WTC11 (cell line): ENCODE measurements around the gene SERTAD1. TPM values are rescaled to one million over a fixed set of nuclear protein-coding genes. Genes with fewer than 3 reads are reported as not detected.

Experiments used
- ATAC-seq: fragments of 200-7000 bp; cut with Tn5 transposase; 2 replicates; pipeline ENCODE4 v1.10.0; 2021; ENCODE audit warnings: mild to moderate bottlenecking, moderate library complexity
- CTCF ChIA-PET: fragments of 300-600 bp; sonication (Branson Sonifier 250); formaldehyde crosslinking; loops from one replicate; lab custom pipeline; 2021; ENCODE audit warnings: antibody characterized with exemption; lab: Charles Lee
- POLR2A ChIA-PET: fragments of 350-600 bp; sonication (Branson Sonifier 250); formaldehyde crosslinking; loops from one replicate; lab custom pipeline; 2021; ENCODE audit warnings: antibody characterized with exemption; lab: Charles Lee
- DNase-seq: peaks from one replicate; pipeline ENCODE4 v3.0.0; 2021; ENCODE audit warnings: low spot score
- H3K27ac Mint-ChIP-seq: 2 replicates; pipeline ENCODE4 v1.8.0; 2021; ENCODE audit warnings: mixed read lengths
- H3K27me3 Mint-ChIP-seq: 2 replicates; pipeline ENCODE4 v1.8.0; 2021; ENCODE audit warnings: low read depth, mild to moderate bottlenecking, moderate library complexity, mixed read lengths
- H3K36me3 Mint-ChIP-seq: 2 replicates; pipeline ENCODE4 v1.8.0; 2021; ENCODE audit warnings: mixed read lengths
- H3K4me1 Mint-ChIP-seq: 2 replicates; pipeline ENCODE4 v1.8.0; 2022; ENCODE audit warnings: mixed read lengths
- H3K4me3 Mint-ChIP-seq: 2 replicates; pipeline ENCODE4 v1.8.0; 2021; ENCODE audit warnings: mild to moderate bottlenecking, moderate library complexity, mixed read lengths
- H3K9me3 Mint-ChIP-seq: 2 replicates; pipeline ENCODE4 v1.8.0; 2021; ENCODE audit warnings: mixed read lengths
- AFF4 ChIP-seq: sonication (generic); formaldehyde crosslinking; IDR thresholded peaks from 2 replicates; pipeline ENCODE4 v1.8.1; 2023; ENCODE audit warnings: mild to moderate bottlenecking, missing genetic modification reagents, borderline replicate concordance
- AR ChIP-seq: fragments of 250-450 bp; sonication (Bioruptor Pico); IDR thresholded peaks from 2 replicates; pipeline ENCODE4 v1.9.0; 2021; ENCODE audit warnings: mild to moderate bottlenecking
- ATF3 ChIP-seq: sonication (generic); formaldehyde crosslinking; conservative IDR thresholded peaks from 2 replicates; pipeline ENCODE4 v1.8.1; 2022; ENCODE audit warnings: mild to moderate bottlenecking, missing genetic modification reagents
- CREB1 ChIP-seq: sonication (generic); formaldehyde crosslinking; IDR thresholded peaks from 2 replicates; pipeline ENCODE4 v1.8.0; 2023; ENCODE audit warnings: mild to moderate bottlenecking, missing genetic modification reagents
- E2F5 ChIP-seq: sonication (generic); formaldehyde crosslinking; IDR thresholded peaks from 2 replicates; pipeline ENCODE4 v1.8.1; 2022; ENCODE audit warnings: mild to moderate bottlenecking, moderate library complexity, missing genetic modification reagents
- FOXK1 ChIP-seq: sonication (generic); formaldehyde crosslinking; IDR thresholded peaks from 2 replicates; pipeline ENCODE4 v1.8.0; 2022; ENCODE audit warnings: mild to moderate bottlenecking, moderate library complexity, missing genetic modification reagents
- GTF2I ChIP-seq: fragments of 250-450 bp; sonication (Bioruptor Pico); conservative IDR thresholded peaks from 2 replicates; pipeline ENCODE4 v1.4.0; 2021; ENCODE audit warnings: mild to moderate bottlenecking
- MYBL2 ChIP-seq: sonication (generic); formaldehyde crosslinking; IDR thresholded peaks from 2 replicates; pipeline ENCODE4 v1.8.1; 2023; ENCODE audit warnings: mild to moderate bottlenecking, moderate library complexity, missing genetic modification reagents
- PRRX2 ChIP-seq: fragments of 250-450 bp; sonication (Bioruptor Pico); IDR thresholded peaks from 2 replicates; pipeline ENCODE4 v1.8.0; 2021; ENCODE audit warnings: mild to moderate bottlenecking
- RORB ChIP-seq: fragments of 250-450 bp; sonication (Bioruptor Pico); IDR thresholded peaks from 2 replicates; pipeline ENCODE4 v1.9.0; 2021; ENCODE audit warnings: mild to moderate bottlenecking
- TCF7 ChIP-seq: sonication (generic); formaldehyde crosslinking; IDR thresholded peaks from 2 replicates; pipeline ENCODE4 v1.8.0; 2022; ENCODE audit warnings: mild to moderate bottlenecking, low read depth, missing genetic modification reagents, moderate library complexity
- TEAD4 ChIP-seq: sonication (generic); formaldehyde crosslinking; IDR thresholded peaks from 2 replicates; pipeline ENCODE4 v1.8.0; 2022; ENCODE audit warnings: mild to moderate bottlenecking, missing genetic modification reagents
- ZNF121 ChIP-seq: sonication (generic); formaldehyde crosslinking; IDR thresholded peaks from 2 replicates; pipeline ENCODE4 v1.8.0; 2023; ENCODE audit warnings: missing genetic modification reagents
- ZNF219 ChIP-seq: sonication (generic); formaldehyde crosslinking; IDR thresholded peaks from 2 replicates; pipeline ENCODE4 v1.8.0; 2023; ENCODE audit warnings: missing genetic modification reagents, mild to moderate bottlenecking, borderline replicate concordance
- ZNF263 ChIP-seq: sonication (generic); formaldehyde crosslinking; IDR thresholded peaks from 2 replicates; pipeline ENCODE4 v1.8.1; 2022; ENCODE audit warnings: low read depth, mild to moderate bottlenecking, moderate library complexity, missing genetic modification reagents
- ZNF423 ChIP-seq: fragments of 250-450 bp; sonication (Bioruptor Pico); IDR thresholded peaks from 2 replicates; pipeline ENCODE4 v2.1.2; 2022; ENCODE audit warnings: mild to moderate bottlenecking, moderate library complexity
- ZNF532 ChIP-seq: fragments of 250-450 bp; sonication (Bioruptor Pico); IDR thresholded peaks from 2 replicates; pipeline ENCODE4 v1.9.0; 2021; ENCODE audit warnings: mild to moderate bottlenecking, borderline replicate concordance
- total RNA-seq: library from RNA; stranded (reverse); gene quantifications from 3 replicates; pipeline ENCODE4 v1.2.3, GENCODE V29; 2021

Gene SERTAD1
- total RNA-seq, 1 experiment from 2014 or later = 6.8 TPM

- H3K4me1 Mint-ChIP-seq = peaks cover 32% of the 10 kb centered on the region
- ATAC-seq = no peak
- no peaks in the 10 kb centered on the region; the same call in 1 of the 2 replicates for H3K36me3 Mint-ChIP-seq
- no peak overlapping the region for H3K27ac Mint-ChIP-seq
- no peaks in the 10 kb centered on the region; the same call in 1 of the 2 replicates for H3K27me3 Mint-ChIP-seq
- POLR2A ChIA-PET = interaction anchor here (0.6 kb wide), 1 partner anchor 26 kb away, joined by 3 read pairs; no protein-coding TSS in a partner anchor
- DNase-seq = no peak
- no peak for TF ChIP-seq RORB (CRISPR knock-in tag)
- no peak for TF ChIP-seq GTF2I
- no peak for TF ChIP-seq ZNF219 (CRISPR knock-in tag)
- TF ChIP-seq AFF4 (CRISPR knock-in tag) = no peak
- TF ChIP-seq CREB1 (CRISPR knock-in tag) = no peak
- TF ChIP-seq E2F5 (CRISPR knock-in tag) = no peak
- TF ChIP-seq TCF7 (CRISPR knock-in tag) = no peak
- TF ChIP-seq AR (CRISPR knock-in tag) = no peak
- no peak for TF ChIP-seq ZNF121 (CRISPR knock-in tag)
- TF ChIP-seq ATF3 (CRISPR knock-in tag) = no peak
- no peak for TF ChIP-seq ZNF263 (CRISPR knock-in tag)
- no peak for TF ChIP-seq MYBL2
- no peak for TF ChIP-seq FOXK1 (CRISPR knock-in tag)
- TF ChIP-seq PRRX2 (CRISPR knock-in tag) = no peak
- TF ChIP-seq TEAD4 (CRISPR knock-in tag) = no peak
- no peak for TF ChIP-seq ZNF423 (CRISPR knock-in tag)
- no peak for TF ChIP-seq ZNF532 (CRISPR knock-in tag)
- TF ChIP-seq, all 79 proteins: peak for 0
- H3K4me3 Mint-ChIP-seq = no peak overlapping the region
- CTCF ChIA-PET = interaction anchor here (0.6 to 1.2 kb wide), 4 partner anchors 9 to 342 kb away, joined by 3 to 5 read pairs (median 3); partner anchors contain the start of gene SERTAD1
- no peaks in the 10 kb centered on the region for H3K9me3 Mint-ChIP-seq
Observed at GRCh38 chr19:40417643-40417981, 8.2 kb downstream of the SERTAD1 start.
